Stimulated activated CD4-positive, alpha-beta T cell treated with anti-CD3 and anti-CD28 coated beads, TNF-alpha, amount 100 ng/mL, for 4 hours (primary cell): ENCODE measurements around the gene GIMAP8.

Experiments used
- DNase-seq, 3 experiments: peaks; one replicate each; pipeline ENCODE4 v3.0.0-alpha.2; 2020; ENCODE audit warnings: low read depth in 3 of 3

GIMAP8 gene

GRCh38 chr7:150411606-150412005 is 38.8 kb upstream of the GIMAP8 start:
- no peak for DNase-seq

GRCh38 chr7:150412016-150412415 is 38.4 kb upstream of the GIMAP8 start:
- DNase-seq, result no peak

DNA sequence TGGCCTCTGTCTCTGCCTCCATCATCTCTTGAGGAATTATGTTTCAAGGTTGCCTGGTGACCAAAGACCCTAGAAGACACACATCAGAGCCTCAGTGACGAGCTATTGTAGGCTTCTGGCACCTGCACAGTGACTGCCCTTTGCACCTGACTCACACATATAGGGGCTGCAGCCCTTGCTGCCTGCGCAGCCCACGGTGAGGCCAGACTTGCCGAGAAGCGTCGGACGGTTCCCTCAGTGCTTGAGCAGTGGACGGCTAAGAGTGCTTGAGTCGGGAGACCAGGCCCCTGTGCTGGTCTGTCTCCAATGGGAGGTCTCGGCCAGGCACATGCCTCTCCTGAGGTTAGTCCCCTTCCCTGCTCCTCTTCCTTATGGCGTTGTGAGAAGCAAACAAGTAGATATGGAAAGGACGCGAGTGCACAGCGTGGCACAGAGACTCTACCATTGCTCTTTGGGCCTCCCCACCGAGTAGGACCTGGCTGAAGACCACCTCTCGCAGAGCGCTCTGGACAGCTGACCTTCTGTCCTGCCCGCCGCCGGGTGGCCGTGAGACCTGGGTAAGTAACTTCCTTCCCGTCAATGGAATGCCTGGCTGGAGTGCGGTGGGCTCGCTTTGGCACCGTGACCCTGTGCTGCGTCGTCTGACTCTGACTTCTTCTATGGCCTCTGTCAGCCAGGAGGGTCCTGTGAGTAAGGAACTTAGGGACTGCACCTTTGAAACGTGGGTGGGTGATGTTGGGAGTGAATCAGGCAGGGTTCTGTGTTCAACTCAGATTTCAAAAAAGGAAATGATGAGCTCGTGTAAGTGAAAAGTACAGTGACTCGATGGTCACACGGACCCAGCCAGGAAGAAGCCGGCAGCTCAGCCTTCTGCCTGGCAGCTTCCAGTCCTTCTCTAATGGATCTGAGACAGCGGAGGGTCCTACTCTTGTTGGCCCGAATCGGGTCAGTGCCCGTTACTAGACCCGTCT is 37.6 kb upstream of the GIMAP8 start:
- no peak for DNase-seq

- no peak for DNase-seq
Measured at GRCh38 chr7:150413640-150414081, 36.8 kb upstream of the GIMAP8 start.

GRCh38 chr7:150415161-150416153 is 35.0 kb upstream of the GIMAP8 start:
- no peak for DNase-seq

GRCh38 chr7:150417239-150417638 is 33.2 kb upstream of the GIMAP8 start:
- no peak for DNase-seq

DNA sequence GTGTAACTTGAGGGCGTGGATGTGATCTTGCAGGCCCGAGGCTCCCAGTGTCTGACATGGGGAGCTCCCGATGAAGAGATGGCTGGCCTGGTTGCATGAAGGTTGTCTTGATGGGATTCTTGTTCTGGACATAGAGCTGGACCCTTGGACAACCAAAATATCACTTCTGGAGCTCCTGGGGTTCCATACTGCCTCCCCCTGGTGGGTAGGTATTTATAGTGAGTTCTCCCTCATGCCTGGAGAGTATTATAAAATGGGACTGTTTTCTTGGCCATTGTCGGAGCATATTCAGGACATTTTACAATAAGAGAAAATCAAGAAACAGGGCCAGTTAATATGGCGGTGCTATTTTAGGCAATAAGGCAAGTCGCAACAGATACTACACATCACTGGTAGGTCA is 32.6 kb upstream of the GIMAP8 start:
- DNase-seq, result no peak

GRCh38 chr7:150420242-150420641 is 30.2 kb upstream of the GIMAP8 start:
- no peak for DNase-seq

DNA sequence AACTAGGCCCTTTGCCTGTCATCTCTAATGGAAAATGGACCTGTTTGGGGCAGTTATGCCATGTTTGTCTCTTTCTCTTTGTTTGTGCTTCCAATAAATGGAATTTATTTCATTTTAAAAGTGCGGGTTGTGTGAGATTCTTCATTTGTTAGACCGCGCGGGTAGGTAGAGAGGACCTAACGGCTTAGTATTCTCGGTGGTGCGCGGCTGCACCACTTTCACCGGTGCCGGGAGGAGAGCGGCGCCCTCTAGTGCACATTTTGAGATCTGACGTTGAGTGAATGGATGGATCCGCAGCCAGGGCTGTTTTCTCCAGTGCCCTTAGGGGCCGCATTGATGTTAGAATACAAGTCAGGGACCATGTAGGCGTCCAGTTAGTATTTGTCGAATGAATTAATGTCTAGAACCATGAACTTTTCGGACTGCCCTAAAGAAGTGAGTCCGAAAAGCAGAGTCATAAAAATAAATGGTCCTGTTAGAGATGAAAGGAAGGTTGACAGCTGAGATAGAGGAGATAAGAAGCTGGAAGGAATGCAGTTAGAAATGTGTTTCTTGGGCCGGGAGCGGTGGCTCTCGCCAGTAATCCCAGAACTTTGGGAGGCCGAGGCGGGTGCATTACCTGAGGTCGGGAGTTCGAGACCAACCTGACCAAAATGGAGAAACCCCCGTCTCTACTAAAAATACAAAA is 29.3 kb upstream of the GIMAP8 start:
- peak; percentile 67 to 78 (median 67) for DNase-seq

- DNase-seq, result no peak
Measured at GRCh38 chr7:150421831-150422230, 28.6 kb upstream of the GIMAP8 start.

GRCh38 chr7:150425670-150426069 is 24.8 kb upstream of the GIMAP8 start:
- DNase-seq, result no peak

DNA sequence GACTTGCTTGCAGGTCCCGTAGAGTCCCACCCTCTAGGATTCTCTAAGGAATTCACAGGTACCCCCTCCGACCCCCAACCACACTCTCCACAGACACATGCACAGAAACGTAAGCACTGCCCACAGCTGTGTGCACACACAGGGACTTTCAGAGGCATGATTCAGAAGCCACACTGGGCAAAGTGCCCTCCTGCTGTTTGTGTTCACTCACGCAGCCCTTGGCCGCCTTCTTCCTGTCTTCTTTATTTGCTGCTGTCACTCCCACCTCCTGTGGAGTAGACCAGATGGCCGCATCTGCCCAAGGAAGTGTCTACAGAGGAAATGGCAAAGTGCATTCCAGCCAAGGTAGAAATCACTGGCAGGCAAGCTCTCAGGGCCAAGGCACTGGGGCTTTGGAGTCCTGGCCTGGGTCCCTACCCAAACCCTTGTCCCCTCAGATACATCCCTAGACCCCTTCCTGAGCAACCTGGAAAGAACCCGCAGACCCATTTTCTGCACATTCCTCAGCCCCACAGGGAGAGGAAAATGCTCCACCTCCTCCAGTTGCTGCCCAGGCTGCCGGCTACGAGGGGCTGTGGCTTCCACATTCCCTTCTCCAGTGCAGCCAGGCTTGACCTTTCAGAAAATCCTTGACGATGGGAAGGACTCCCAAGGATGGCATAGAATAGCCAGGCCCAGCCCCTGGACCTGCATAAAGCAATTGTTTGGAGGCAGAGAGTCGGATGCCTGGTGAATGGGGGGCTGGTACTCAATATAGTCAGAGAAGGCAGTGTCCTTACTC is 21.6 kb upstream of the GIMAP8 start:
- DNase-seq, result no peak

DNA sequence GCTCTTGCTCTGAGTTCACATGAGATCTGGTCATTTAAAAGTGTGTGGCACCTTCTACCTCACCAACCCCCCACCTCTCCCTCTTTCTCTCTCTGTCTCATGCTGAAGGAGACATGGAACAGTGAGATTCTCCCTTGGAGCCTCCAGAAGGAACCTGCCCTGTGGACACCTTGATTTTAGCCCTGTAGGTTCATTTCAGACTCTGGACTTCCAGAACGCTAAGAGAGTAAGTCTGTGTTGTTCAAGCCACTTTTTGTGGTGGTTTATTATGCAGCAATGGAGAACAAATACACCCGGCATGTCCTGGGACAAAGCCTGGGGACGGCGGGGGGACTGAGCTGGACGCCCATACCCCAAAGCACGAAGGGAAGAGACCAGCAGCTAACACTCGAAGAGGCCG is 20.7 kb upstream of the GIMAP8 start:
- no peak for DNase-seq

- DNase-seq, result no peak
Measured at GRCh38 chr7:150430465-150431085, 19.9 kb upstream of the GIMAP8 start.

GRCh38 chr7:150431839-150432658 is 18.4 kb upstream of the GIMAP8 start:
- no peak for DNase-seq

GRCh38 chr7:150432915-150433892 is 17.2 kb upstream of the GIMAP8 start:
- DNase-seq, result no peak

DNA sequence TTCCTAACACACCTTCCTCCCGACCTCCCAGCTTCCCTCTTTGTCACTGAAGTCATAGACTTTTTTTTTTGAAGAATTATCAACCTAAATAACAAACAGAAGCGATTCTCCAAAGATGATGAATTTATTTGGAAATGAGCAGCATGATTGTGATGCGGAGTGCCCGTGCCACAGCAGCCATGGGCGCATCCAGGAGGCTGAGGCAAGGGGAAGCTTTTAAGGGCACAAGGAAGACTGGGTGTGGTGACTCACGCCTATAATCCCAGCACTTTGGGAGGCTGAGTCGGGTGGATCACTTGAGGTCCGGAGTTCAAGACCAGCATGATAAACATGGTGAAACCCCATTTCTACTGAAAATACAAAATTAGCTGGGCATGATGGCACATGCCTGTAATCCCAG is 16.2 kb upstream of the GIMAP8 start:
- DNase-seq, result no peak

DNA sequence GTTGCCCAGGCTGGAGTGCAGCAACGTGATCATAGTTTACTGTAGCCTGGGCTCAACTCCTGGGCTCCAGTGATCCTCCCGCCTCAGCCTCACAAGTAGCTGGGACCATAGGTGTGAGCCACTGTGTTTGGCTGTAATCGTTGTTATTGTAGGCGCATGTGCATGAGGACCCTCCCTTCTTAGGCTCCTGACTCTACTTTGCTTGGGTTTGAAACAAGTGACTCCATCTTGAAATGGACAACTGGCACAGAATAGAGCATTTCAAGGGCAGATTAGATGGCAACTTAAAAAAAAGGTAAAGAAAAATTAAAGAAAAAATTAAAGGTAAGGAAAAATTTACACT is 15.4 kb upstream of the GIMAP8 start:
- no peak for DNase-seq
